ENCODE measurements around the gene TMEM38B.
"Not testable (repeated sequence)": the region's sequence is repeated elsewhere in the genome, so short reads cannot be mapped to it uniquely, and the experiment has no call there.

TMEM38B gene

GRCh38 chr9:105725370-105725769, 31.0 kb downstream of the TMEM38B start:
- DNase-seq: no peak

GRCh38 chr9:105728230-105728629, 33.9 kb downstream of the TMEM38B start:
- DNase-seq: not testable (repeated sequence)

- not testable (repeated sequence) for DNase-seq
Observed at GRCh38 chr9:105731420-105731819, 37.1 kb downstream of the TMEM38B start.

- no peak for DNase-seq
Observed at GRCh38 chr9:105735366-105735765, 41.0 kb downstream of the TMEM38B start.

GRCh38 chr9:105737205-105737604, 42.9 kb downstream of the TMEM38B start:
- DNase-seq: no peak

GRCh38 chr9:105742088-105742487, 47.7 kb downstream of the TMEM38B start:
- no peak for DNase-seq

- not testable (repeated sequence) for DNase-seq
Observed at GRCh38 chr9:105747325-105747724, 53.0 kb downstream of the TMEM38B start.

GRCh38 chr9:105751761-105752160, 57.4 kb downstream of the TMEM38B start:
- no peak for DNase-seq

- no peak for DNase-seq
Observed at GRCh38 chr9:105757496-105758251, 63.3 kb downstream of the TMEM38B start.

GRCh38 chr9:105760053-105760452, 65.7 kb downstream of the TMEM38B start:
- DNase-seq: no peak

- not testable (repeated sequence) for DNase-seq
Observed at GRCh38 chr9:105782561-105783494, 88.5 kb downstream of the TMEM38B start.

- not testable (repeated sequence) for DNase-seq
Observed at GRCh38 chr9:105783495-105783872, 89.1 kb downstream of the TMEM38B start.

GRCh38 chr9:105786796-105787195, 92.5 kb downstream of the TMEM38B start:
- not testable (repeated sequence) for DNase-seq

- DNase-seq: no peak
Observed at GRCh38 chr9:105816202-105816744, 121.9 kb downstream of the TMEM38B start.

GRCh38 chr9:105816981-105817380, 122.6 kb downstream of the TMEM38B start:
- DNase-seq: no peak

GRCh38 chr9:105818903-105819302, 124.6 kb downstream of the TMEM38B start:
- no peak for DNase-seq

GRCh38 chr9:105822814-105823213, 128.5 kb downstream of the TMEM38B start:
- no peak for DNase-seq
